GDM1 (cell line): ENCODE measurements around the gene SULT1C4.

Experiments
- DNase-seq: peaks from one replicate; lab custom pipeline; 2025; lab: John Stamatoyannopoulos, UW

Gene SULT1C4

GRCh38 chr2:108370080-108370479, 7.7 kb upstream of the SULT1C4 start:
- DNase-seq: no peak

- no peak for DNase-seq
These were observed 980 bp upstream of the SULT1C4 start for GRCh38 chr2:108376774-108377173.

GRCh38 chr2:108377401-108377800, 353 bp upstream of the SULT1C4 start:
- no peak for DNase-seq

GRCh38 chr2:108378851-108379250, 1.1 kb downstream of the SULT1C4 start:
- no peak for DNase-seq

GRCh38 chr2:108382196-108382595, 4.4 kb downstream of the SULT1C4 start:
- no peak for DNase-seq

GRCh38 chr2:108383146-108383830, 5.5 kb downstream of the SULT1C4 start:
- DNase-seq: no peak

GRCh38 chr2:108384662-108385393, 7.1 kb downstream of the SULT1C4 start:
- DNase-seq: no peak

GRCh38 chr2:108385411-108386071, 7.8 kb downstream of the SULT1C4 start:
- no peak for DNase-seq

GRCh38 chr2:108388045-108388444, 10.3 kb downstream of the SULT1C4 start:
- no peak for DNase-seq

- DNase-seq: no peak
These were observed 12.6 kb downstream of the SULT1C4 start for GRCh38 chr2:108390340-108390739.

- DNase-seq: no peak
These were observed 14.3 kb downstream of the SULT1C4 start for GRCh38 chr2:108392029-108392428.

- DNase-seq: no peak
These were observed 15.4 kb downstream of the SULT1C4 start for GRCh38 chr2:108393197-108393596.

- DNase-seq: no peak
These were observed 17.4 kb downstream of the SULT1C4 start for GRCh38 chr2:108395155-108395554.

GRCh38 chr2:108396845-108397244, 19.1 kb downstream of the SULT1C4 start:
- no peak for DNase-seq

GRCh38 chr2:108399479-108399878, 21.7 kb downstream of the SULT1C4 start:
- no peak for DNase-seq

GRCh38 chr2:108401800-108402199, 24.0 kb downstream of the SULT1C4 start:
- DNase-seq: no peak

GRCh38 chr2:108403494-108403893, 25.7 kb downstream of the SULT1C4 start:
- DNase-seq: no peak

- no peak for DNase-seq
These were observed 27.1 kb downstream of the SULT1C4 start for GRCh38 chr2:108404784-108405397.

- DNase-seq: no peak
These were observed 30.3 kb downstream of the SULT1C4 start for GRCh38 chr2:108407864-108408729.

- DNase-seq: no peak
These were observed 32.0 kb downstream of the SULT1C4 start for GRCh38 chr2:108409768-108410167.

- no peak for DNase-seq
These were observed 35.4 kb downstream of the SULT1C4 start for GRCh38 chr2:108412995-108413710.
